Uterus (tissue), 4 donors: ENCODE measurements around the gene MTURN. TPM values are rescaled to one million over a fixed set of nuclear protein-coding genes. Genes with fewer than 3 reads are reported as not detected.
A peak's percentile ranks its signal among the peaks of the same experiment; 100 is the strongest.

Source experiments
- DNase-seq, 2 donors: peaks; one replicate each; pipeline ENCODE4 v3.0.0-alpha.2; 2019 to 2020
- H3K27ac ChIP-seq, 2 donors: fragments of 200-600 bp; sonication (generic); 1 replicate in 1 of 2; 2 replicates in 1 of 2; pipeline ENCODE4 v1.5.1; 2016 to 2018
- H3K27me3 ChIP-seq, 2 donors: fragments of 200-600 bp; sonication (generic); one replicate each; pipeline ENCODE4 v1.5.1; 2018 to 2019; ENCODE audit warnings: control low read depth in 1 of 2
- H3K36me3 ChIP-seq, 2 donors: fragments of 200-600 bp; sonication (generic); one replicate each; pipeline ENCODE4 v1.5.1; 2019; ENCODE audit warnings: control low read depth in 1 of 2
- H3K4me1 ChIP-seq, 2 donors: fragments of 200-600 bp; sonication (generic); one replicate each; pipeline ENCODE4 v1.5.1; 2018 to 2019; ENCODE audit warnings: control low read depth in 1 of 2
- H3K4me3 ChIP-seq, 2 donors: fragments of 200-600 bp; sonication (generic); 1 replicate in 1 of 2; 2 replicates in 1 of 2; pipeline ENCODE4 v1.5.1; 2018 to 2019; ENCODE audit warnings: mild to moderate bottlenecking in 1 of 2
- H3K9me3 ChIP-seq, 2 donors: fragments of 200-600 bp; sonication (generic); one replicate each; pipeline ENCODE4 v1.5.1; 2019; ENCODE audit warnings: control low read depth in 1 of 2
- CTCF ChIP-seq, 4 experiments: fragments of 200-600 bp in 2 of 4; fragments of 450-650 bp in 2 of 4; sonication (generic) in 2 of 4; IDR thresholded peaks; one replicate each; pipeline ENCODE4 v1.5.1; 2016 to 2019; ENCODE audit warnings: antibody characterized with exemption in 4 of 4, mild to moderate bottlenecking in 2 of 4, moderate library complexity in 1 of 4
- POLR2A ChIP-seq, 2 donors: fragments of 450-650 bp; IDR thresholded peaks; one replicate each; pipeline ENCODE4 v1.6.1; 2016; ENCODE audit warnings: antibody characterized with exemption in 2 of 2, mild to moderate bottlenecking in 1 of 2, moderate library complexity in 1 of 2
- intact Hi-C: fragments of 100-400 bp; cut with DNase I; formaldehyde crosslinking; loops from one replicate; pipeline ENCODE4 v1.15.1; 2023; ENCODE audit warnings: low total_unique reads
- total RNA-seq, 4 donors: library from RNA; depleted of rRNA in 3 of 4; stranded (reverse); fragments of >200 nt in 3 of 4; gene quantifications; one replicate each; pipeline versions ENCODE4 v1.1.0 to v1.2.4, GENCODE V29; 2014 to 2023
- donor health status: DM: yes; HTN: yes; CAD: no.

Gene MTURN
- total RNA-seq, 4 donors from 2014 or later, result 45.1 to 75.9 (median 53.1) TPM

- DNase-seq, result no peak
- peak overlapping the region; percentile 85 to 97 for H3K4me3 ChIP-seq
- H3K4me1 ChIP-seq, result peaks cover 0 to 8% of the 10 kb centered on the region in 2 donors
- peak overlapping the region; percentile 92 to 95 for H3K27ac ChIP-seq
- no peaks in the 10 kb centered on the region for H3K27me3 ChIP-seq
- intact Hi-C loops, result no loop called here
- H3K36me3 ChIP-seq, result no peaks in the 10 kb centered on the region
- TF ChIP-seq CTCF (IDR thresholded peaks at IDR 0.05), result no peak
- no peak for TF ChIP-seq POLR2A (IDR thresholded peaks at IDR 0.05)
- H3K9me3 ChIP-seq, result no peaks in the 10 kb centered on the region
These were observed 1.4 kb downstream of the MTURN start for GRCh38 chr7:30136117-30136731.

- no peaks in the 10 kb centered on the region for H3K27me3 ChIP-seq
- H3K9me3 ChIP-seq, result no peaks in the 10 kb centered on the region
- H3K4me1 ChIP-seq, result peaks cover 0 to 8% of the 10 kb centered on the region in 2 donors
- no peak for TF ChIP-seq CTCF (IDR thresholded peaks at IDR 0.05)
- no peak for TF ChIP-seq POLR2A (IDR thresholded peaks at IDR 0.05)
- no peaks in the 10 kb centered on the region for H3K36me3 ChIP-seq
- intact Hi-C loops, result no loop called here
- H3K27ac ChIP-seq, result no peak overlapping the region
- DNase-seq, result no peak
- H3K4me3 ChIP-seq, result peak overlapping the region in 1 of 2 donors; percentile 85
These were observed 2.1 kb downstream of the MTURN start for GRCh38 chr7:30136743-30137485.

- Histone ChIP-seq H3K27ac (no peak overlapping the region), H3K36me3 (no peaks in the 10 kb centered on the region), H3K4me1 (peaks cover 3 to 8% of the 10 kb centered on the region in 2 donors), H3K9me3 (no peaks in the 10 kb centered on the region), H3K4me3 (no peak overlapping the region), H3K27me3 (no peaks in the 10 kb centered on the region)
- TF ChIP-seq CTCF (IDR thresholded peaks at IDR 0.05), result no peak
- intact Hi-C loops, result no loop called here
- DNase-seq, result no peak
These were observed 5.1 kb downstream of the MTURN start for GRCh38 chr7:30139836-30140384.

GRCh38 chr7:30140456-30140855 lies 5.7 kb downstream of the MTURN start:
- no peak overlapping the region for H3K27ac ChIP-seq
- TF ChIP-seq CTCF (IDR thresholded peaks at IDR 0.05), result no peak
- no peak for TF ChIP-seq POLR2A (IDR thresholded peaks at IDR 0.05)
- no peaks in the 10 kb centered on the region for H3K9me3 ChIP-seq
- H3K27me3 ChIP-seq, result no peaks in the 10 kb centered on the region
- no peak for DNase-seq
- no peaks in the 10 kb centered on the region for H3K36me3 ChIP-seq
- H3K4me3 ChIP-seq, result no peak overlapping the region
- intact Hi-C loops, result no loop called here
- peaks cover 3 to 8% of the 10 kb centered on the region in 2 donors for H3K4me1 ChIP-seq

- Histone ChIP-seq H3K4me3 (no peak overlapping the region), H3K27ac (peak overlapping the region; percentile 39), H3K9me3 (no peaks in the 10 kb centered on the region), H3K27me3 (no peaks in the 10 kb centered on the region), H3K36me3 (no peaks in the 10 kb centered on the region), H3K4me1 (peaks cover 0 to 3% of the 10 kb centered on the region in 2 donors)
- TF ChIP-seq CTCF (IDR thresholded peaks at IDR 0.05) (no peak), POLR2A (IDR thresholded peaks at IDR 0.05) (peak in 1 of 2 donors; percentile 10)
- peak in 1 of 2 donors; percentile 33 for DNase-seq
- intact Hi-C loops, result no loop called here
These were observed 7.9 kb downstream of the MTURN start for GRCh38 chr7:30142710-30143109.
